Activated naive CD4-positive, alpha-beta T cell treated with anti-CD3 and anti-CD28 coated beads for 36 hours (primary cell): ENCODE measurements around the gene SVEP1. TPM values are rescaled to one million over a fixed set of nuclear protein-coding genes. Genes with fewer than 3 reads are reported as not detected.
A peak's percentile ranks its signal among the peaks of the same experiment; 100 is the strongest.

Source experiments
- CTCF ChIA-PET: fragments of 350-600 bp; sonication (Branson Sonifier 250); formaldehyde crosslinking; loops from one replicate; lab custom pipeline; 2021; ENCODE audit warnings: antibody characterized with exemption; lab: Charles Lee
- DNase-seq: peaks from one replicate; pipeline ENCODE4 v3.0.0-alpha.2; 2020
- H3K27ac Mint-ChIP-seq: one replicate; pipeline ENCODE4 v1.8.0; 2021; ENCODE audit warnings: mild to moderate bottlenecking, mixed read lengths
- H3K27me3 Mint-ChIP-seq: one replicate; pipeline ENCODE4 v1.8.0; 2021; ENCODE audit warnings: low read depth, mixed read lengths
- H3K36me3 Mint-ChIP-seq: one replicate; pipeline ENCODE4 v1.8.0; 2021; ENCODE audit warnings: low read depth, mixed read lengths
- H3K4me1 Mint-ChIP-seq: one replicate; pipeline ENCODE4 v1.8.0; 2021; ENCODE audit warnings: low read depth, mixed read lengths
- H3K4me3 Mint-ChIP-seq: one replicate; pipeline ENCODE4 v1.8.0; 2021; ENCODE audit warnings: mild to moderate bottlenecking, moderate library complexity, mixed read lengths
- H3K9me3 Mint-ChIP-seq: one replicate; pipeline ENCODE4 v1.8.0; 2021; ENCODE audit warnings: mixed read lengths
- intact Hi-C: fragments of 100-400 bp; cut with micrococcal nuclease; formaldehyde crosslinking; loops from one replicate; pipeline ENCODE4 v1.15.1; 2023
- total RNA-seq, 2 experiments: library from RNA; stranded (reverse); gene quantifications; one replicate each; pipeline ENCODE4 v1.2.3, GENCODE V29; 2021

SVEP1 gene
- total RNA-seq, 2 experiments from 2014 or later: not detected

- Mint-ChIP-seq H3K4me1 (peaks cover 8% of the 10 kb centered on the region), H3K9me3 (no peaks in the 10 kb centered on the region), H3K4me3 (no peak overlapping the region), H3K27ac (no peak overlapping the region), H3K27me3 (peaks cover 3% of the 10 kb centered on the region), H3K36me3 (no peaks in the 10 kb centered on the region)
- peak; percentile 22 for DNase-seq
- intact Hi-C loops: loop anchor here (5.0 kb wide), 1 partner anchor 63 kb away; the partner anchor contains the start of gene TXN
- CTCF ChIA-PET: no interaction called here
These were observed 259.6 kb downstream of the SVEP1 start for GRCh38 chr9:110319781-110320492.

GRCh38 chr9:110317911-110318310 is 261.6 kb downstream of the SVEP1 start:
- CTCF ChIA-PET: no interaction called here
- DNase-seq: no peak
- intact Hi-C loops: no loop called here
- Mint-ChIP-seq H3K27me3 (peaks cover 3% of the 10 kb centered on the region), H3K4me3 (no peak overlapping the region), H3K27ac (no peak overlapping the region), H3K36me3 (no peaks in the 10 kb centered on the region), H3K4me1 (peaks cover 8% of the 10 kb centered on the region), H3K9me3 (peaks cover 3% of the 10 kb centered on the region)

GRCh38 chr9:110316261-110317075 is 263.1 kb downstream of the SVEP1 start:
- no peak for DNase-seq
- no peaks in the 10 kb centered on the region for H3K36me3 Mint-ChIP-seq
- H3K27me3 Mint-ChIP-seq: peaks cover 3% of the 10 kb centered on the region
- CTCF ChIA-PET: no interaction called here
- no peak overlapping the region for H3K27ac Mint-ChIP-seq
- intact Hi-C loops: no loop called here
- peaks cover 7% of the 10 kb centered on the region for H3K9me3 Mint-ChIP-seq
- peaks cover 8% of the 10 kb centered on the region for H3K4me1 Mint-ChIP-seq
- no peak overlapping the region for H3K4me3 Mint-ChIP-seq

Other genes starting within 250 kb of the SVEP1 start
- gene TXNDC8, start 241.9 kb downstream of the SVEP1 start, total RNA-seq: not detected
- gene MUSK, start 89.0 kb upstream of the SVEP1 start, total RNA-seq: not detected